ENCODE measurements around the gene CCDC40.

DNA sequence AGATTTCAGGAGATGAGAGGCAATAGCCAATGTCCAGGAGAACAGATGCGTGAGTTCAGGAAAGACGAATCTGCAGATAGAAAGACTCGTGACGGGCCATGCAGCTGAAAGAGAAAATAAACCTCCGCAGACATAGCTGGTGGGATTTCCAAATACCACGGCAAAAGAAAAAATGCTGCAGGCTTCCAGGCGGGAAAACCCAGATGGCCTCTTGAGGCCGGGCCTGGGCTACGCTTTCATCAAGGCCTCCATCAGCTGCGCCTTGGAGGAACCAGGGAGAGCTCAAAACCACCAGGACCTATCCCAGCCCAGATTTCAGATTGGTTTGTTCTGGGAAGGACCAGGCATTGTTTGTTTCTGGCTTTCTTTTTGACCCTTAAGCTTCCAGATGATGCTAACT is 16.7 kb downstream of the CCDC40 start:
- TF ChIP-seq POLR2A (IDR thresholded peaks at IDR 0.05) (no peak), POLR2AphosphoS5 (IDR thresholded peaks at IDR 0.05) (no peak)
- TF ChIP-seq, protein P1, sequence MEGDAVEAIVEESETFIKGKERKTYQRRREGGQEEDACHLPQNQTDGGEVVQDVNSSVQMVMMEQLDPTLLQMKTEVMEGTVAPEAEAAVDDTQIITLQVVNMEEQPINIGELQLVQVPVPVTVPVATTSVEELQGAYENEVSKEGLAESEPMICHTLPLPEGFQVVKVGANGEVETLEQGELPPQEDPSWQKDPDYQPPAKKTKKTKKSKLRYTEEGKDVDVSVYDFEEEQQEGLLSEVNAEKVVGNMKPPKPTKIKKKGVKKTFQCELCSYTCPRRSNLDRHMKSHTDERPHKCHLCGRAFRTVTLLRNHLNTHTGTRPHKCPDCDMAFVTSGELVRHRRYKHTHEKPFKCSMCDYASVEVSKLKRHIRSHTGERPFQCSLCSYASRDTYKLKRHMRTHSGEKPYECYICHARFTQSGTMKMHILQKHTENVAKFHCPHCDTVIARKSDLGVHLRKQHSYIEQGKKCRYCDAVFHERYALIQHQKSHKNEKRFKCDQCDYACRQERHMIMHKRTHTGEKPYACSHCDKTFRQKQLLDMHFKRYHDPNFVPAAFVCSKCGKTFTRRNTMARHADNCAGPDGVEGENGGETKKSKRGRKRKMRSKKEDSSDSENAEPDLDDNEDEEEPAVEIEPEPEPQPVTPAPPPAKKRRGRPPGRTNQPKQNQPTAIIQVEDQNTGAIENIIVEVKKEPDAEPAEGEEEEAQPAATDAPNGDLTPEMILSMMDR (IDR thresholded peaks at IDR 0.05), result no peak
